CD1c-positive myeloid dendritic cell (primary cell): ENCODE measurements around the gene NKIRAS1.
"Not testable (repeated sequence)": the region's sequence is repeated elsewhere in the genome, so short reads cannot be mapped to it uniquely, and the experiment has no call there.

Experiments used
- DNase-seq: peaks from one replicate; pipeline ENCODE4 v3.0.0-alpha.2; 2016; ENCODE audit errors: extremely low spot score

The NKIRAS1 gene

DNA sequence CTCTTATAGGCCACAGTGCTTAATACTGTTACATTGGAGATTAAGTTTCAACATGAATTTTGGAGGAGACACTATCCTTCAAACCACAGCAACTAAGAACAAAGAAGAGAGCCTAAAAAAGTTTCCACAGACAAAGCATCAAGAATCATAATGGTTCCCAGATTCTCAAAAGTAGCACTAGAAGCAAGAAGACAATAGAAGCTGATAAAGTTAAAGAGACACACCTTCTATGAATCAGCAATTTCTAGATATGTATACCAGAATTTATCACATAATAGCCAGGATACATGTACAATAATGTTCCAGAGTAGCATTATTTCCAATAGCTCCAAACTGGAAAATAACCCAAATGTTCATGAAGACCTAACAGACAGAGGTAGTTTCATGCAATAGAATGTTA is 12.2 kb downstream of the NKIRAS1 start:
- no peak for DNase-seq

GRCh38 chr3:23900744-23901143 is 16.0 kb downstream of the NKIRAS1 start:
- DNase-seq, result no peak

GRCh38 chr3:23895181-23895580 is 21.6 kb downstream of the NKIRAS1 start:
- no peak for DNase-seq

DNA sequence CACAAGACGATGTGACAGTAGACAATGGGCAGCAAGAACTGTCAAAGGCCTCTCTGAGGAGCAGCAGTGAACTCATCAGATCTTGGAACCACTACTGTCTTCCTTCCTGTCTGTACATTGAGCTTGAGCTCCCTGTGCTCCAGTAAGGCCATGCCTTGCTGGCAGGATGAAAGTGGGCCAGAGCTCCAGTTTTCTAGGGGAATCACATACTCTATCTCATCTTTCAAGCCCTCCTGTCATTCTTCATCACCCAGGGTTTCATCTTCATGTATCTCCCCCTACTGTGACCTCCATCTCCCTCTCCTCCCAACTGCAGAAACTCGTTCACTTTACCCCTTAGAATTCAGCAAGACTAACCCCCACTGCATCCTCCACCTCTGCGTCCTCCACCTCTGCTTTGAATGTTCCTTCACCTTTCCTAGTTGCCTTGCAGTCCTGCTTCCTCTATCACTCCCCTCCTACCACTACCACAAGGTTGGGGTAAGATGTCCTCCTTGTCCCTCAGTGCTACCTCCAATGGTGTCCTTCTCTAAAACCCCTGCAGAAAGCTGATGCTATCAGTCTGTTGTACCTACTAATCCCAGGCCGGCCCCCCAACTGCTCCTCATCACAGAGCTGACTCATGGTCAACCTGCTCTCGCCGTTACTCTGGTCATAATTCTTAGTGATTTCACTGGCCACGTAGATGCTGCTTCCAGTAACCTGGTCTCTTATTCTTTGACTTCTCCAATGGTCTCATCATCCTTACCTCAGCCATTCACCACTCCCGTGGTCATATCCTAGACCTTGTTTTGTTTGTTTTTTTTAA is 22.3 kb downstream of the NKIRAS1 start:
- no peak for DNase-seq

- no peak for DNase-seq
Measured at GRCh38 chr3:23889950-23890349, 26.8 kb downstream of the NKIRAS1 start.

DNA sequence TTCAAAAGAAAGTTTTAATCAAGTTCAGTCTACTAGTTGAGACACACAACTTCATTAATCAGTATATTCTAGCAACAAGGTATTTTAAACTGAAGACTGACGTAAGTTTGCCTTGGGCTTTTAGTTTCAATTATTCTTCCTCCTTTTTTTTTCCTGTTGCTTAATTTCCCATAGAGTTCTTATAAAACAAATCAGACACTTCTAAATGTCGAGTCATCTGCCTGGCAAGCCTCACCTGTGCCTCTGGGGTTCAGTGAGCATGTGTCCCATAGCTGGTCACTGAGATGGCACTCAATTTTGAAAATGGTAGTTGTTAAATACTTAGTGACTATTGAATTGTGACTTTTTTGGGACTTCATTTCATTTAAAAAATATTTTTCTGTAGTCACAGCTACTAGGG is 27.4 kb downstream of the NKIRAS1 start:
- peak; percentile 15 for DNase-seq

DNA sequence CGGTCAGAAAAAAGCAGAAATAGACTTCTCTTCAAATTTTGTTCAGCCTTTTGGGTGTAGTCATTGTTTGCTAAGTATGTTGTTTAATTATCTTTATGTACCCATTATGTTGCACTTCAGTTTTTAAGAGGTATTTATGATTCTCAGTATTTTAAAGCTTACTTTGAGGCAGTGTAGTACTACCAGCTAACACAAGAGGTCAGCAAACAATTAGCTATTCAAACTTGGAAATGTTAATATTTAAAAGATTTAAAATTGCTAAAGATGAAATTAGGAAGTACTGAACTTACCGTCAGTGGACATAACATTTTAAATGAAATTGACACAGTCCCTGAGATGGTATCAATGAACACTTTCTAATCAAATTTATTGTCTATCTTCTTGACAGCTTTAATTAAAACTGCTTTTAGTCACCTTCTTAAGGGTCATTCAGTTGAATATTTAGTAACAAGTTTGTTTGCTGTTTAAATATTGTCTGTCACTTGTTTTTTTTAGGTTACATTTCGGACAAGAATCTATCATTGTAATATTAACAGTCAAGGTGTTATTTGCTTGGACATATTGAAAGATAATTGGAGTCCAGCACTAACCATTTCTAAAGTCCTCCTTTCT is 28.1 kb downstream of the NKIRAS1 start:
- peak; percentile 60 for DNase-seq

- no peak for DNase-seq
Measured at GRCh38 chr3:23886311-23886710, 30.5 kb downstream of the NKIRAS1 start.

DNA sequence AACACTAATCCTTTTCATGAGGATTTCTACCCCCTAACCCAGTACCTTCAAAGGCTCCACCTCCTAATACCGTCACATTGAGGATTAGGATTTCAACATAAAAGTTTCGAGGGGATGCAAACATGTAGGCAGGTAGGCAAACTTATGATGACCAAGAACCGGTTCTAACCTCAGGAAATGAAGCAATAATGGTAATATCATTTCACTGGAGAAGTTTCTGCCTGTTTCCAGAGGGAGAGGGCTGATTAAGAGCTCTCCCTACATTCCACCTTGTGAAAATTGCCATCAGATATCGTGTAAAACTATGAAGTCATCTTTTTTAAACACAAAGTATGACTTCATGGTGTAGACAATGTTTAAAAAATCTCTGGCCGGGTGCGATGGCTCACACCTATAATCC is 31.6 kb downstream of the NKIRAS1 start:
- DNase-seq, result no peak

DNA sequence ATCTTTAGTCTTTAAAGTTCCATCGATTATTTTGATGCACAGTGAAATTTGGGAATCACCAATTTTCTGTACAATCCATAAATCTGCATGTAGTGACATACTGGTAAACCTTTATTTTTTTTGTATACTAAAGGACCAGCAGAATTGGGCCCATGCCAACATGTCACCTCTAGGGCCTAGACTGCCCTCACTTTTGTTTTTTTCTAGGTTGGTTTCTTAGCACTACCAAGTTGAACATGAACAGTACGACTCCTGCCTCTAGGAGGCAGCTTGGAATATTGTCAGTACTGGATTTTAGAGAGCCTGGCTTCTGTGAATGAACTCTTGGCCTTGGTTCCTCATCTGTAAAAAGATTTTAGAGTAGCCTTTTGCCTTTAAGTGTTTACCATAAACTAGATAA is 32.3 kb downstream of the NKIRAS1 start:
- DNase-seq, result no peak

- no peak for DNase-seq
Measured at GRCh38 chr3:23882487-23882918, 34.3 kb downstream of the NKIRAS1 start.

GRCh38 chr3:23881993-23882392 is 34.8 kb downstream of the NKIRAS1 start:
- not testable (repeated sequence) for DNase-seq

DNA sequence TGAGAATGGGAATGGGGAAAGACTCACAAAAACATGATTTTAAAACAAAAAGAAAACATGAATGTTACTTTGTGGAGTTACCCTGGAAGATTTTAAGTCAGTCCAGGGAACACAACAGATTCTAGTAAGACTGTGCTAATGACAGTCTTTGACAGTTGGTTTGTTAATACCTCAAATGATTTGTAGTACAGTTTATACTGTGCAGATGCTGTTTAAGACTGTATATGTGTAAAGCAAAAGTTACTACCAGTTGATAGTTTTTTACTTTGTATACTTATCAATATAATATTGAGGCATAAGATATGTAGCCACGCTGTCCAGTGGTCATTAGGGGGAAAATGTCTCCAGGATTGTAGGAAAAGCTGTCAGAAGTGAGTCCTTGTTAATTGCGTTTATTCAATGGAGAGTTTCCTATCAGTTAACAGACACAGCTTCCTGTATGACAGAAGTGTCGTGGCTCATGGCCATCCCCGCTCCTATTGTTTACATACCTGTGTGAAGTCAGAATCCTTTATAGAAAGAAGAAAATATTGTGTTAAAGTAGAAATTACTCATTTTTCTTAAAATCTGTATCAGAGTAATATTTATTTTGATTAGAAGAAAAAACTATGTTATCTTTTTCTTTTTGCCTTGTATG is 36.0 kb downstream of the NKIRAS1 start:
- no peak for DNase-seq

GRCh38 chr3:23879485-23879884 is 37.3 kb downstream of the NKIRAS1 start:
- no peak for DNase-seq

DNA sequence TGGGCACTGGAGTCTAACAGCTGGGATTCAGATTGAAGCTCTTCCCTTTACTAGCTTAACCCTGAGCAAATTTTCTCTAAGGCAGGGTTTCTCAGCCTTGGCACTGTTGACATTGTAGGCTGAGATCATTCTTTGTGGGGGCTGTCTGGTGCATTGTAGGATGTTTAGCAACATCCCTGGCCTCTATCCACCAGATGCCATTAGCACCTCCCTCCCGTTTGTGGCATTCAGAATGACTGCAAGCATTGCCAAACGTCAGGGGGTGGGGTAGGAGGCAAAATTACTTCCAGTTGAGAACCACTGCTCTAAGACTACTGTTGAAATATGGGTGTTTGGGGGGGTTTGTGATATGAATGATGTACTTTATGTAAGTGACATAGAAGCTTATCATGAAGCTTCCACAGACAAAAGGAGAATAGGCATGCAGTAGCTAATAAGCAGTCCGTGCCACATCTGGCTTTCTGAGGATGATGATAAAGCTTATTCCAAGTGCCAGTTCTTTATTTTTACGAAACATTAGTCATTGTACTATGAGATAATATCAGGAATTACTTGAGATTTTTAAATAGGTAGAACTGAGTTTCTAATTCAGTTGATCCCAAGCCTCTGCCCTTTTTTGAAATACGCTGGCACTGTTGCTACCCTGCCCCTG is 39.3 kb downstream of the NKIRAS1 start:
- peak; percentile 57 for DNase-seq

- no peak for DNase-seq
Measured at GRCh38 chr3:23876923-23877322, 39.9 kb downstream of the NKIRAS1 start.

GRCh38 chr3:23875113-23875725 is 41.6 kb downstream of the NKIRAS1 start:
- no peak for DNase-seq

DNA sequence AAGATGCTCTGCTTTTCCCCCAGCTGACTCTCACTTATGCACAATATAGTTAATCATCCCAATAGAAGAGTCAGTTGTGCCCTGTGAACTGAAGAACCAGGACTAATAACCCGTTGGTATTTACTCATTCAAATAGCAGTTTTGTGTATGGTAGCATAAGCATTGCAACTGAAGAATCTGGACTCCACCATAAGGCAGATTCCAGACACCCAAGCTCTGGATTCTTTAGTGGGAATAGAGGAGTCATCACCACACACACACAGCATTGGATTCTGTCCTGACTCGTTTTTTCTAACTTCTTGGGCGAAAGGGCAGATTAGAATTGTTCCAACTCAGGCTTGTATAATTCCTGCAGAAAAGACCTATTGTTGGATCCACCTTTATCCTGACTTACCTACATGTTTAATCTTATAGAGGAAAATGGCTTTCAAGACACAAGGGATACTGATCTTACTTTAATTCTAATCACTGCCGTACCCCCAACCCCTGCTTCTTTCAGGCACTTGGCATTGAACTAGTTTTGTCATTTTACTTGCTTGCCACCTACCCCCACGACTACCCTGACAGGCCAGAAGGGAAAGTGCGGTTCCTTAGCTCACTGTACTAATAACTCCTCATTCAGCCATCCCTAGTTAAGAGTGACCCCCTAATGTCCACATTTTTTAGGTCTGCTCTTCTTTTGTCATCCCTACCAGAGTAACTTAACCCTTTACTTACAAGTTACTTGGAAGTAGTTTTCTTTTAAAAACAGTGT is 42.3 kb downstream of the NKIRAS1 start:
- DNase-seq, result no peak

DNA sequence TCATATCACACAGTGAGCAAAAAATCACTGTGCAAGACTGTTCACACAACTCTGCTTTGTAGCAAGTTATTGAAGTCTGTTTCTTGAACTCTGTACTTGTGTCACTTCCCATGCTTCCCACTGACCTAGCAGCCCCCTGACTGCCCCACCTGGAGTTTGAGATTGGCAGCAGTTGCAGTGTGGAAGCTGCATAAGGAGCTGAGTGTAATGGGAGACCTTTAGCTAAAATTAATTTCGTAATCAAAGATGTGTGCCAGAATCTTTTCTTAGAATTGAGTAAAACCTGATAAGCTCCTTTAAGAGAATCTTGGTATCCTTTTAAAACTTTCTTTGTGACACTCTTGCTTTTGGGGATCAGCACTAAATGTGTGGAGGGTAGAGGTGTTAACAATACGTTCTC is 42.8 kb downstream of the NKIRAS1 start:
- DNase-seq, result no peak

DNA sequence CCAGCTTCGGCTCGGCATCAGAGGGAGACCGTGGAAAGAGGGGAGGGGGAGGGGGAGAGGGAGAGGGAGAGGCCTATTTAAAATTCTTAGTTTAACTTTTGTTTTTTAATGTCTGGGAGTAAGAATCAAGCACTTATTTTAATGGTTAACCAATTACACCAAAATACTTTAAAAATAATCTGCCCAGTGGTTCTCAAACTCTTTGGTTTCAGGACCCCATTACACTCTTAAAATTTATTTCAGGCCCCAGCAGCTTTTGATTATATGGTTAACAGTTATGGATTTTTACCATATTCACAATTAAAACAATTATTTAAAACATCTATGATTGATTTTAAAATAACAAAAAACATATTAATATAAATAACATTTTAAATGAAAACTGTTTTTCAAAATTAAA is 44.5 kb downstream of the NKIRAS1 start:
- no peak for DNase-seq

DNA sequence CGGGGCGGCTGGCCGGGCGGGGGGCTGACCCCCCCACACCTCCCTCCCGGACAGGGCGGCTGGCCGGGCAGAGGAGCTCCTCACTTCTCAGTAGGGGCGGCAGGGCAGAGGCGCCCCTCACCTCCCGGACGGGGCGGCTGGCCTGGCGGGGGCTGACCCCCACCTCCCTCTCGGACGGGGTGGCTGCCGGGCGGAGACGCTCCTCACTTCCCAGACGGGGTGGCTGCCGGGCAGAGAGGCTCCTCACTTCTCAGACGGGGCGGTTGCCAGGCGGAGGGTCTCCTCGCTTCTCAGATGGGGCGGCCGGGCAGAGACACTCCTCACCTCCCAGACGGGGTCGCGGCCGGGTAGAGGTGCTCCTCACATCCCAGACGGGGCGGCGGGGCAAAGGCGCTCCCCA is 45.4 kb downstream of the NKIRAS1 start:
- DNase-seq, result not testable (repeated sequence)
